OCI-LY1 (cell line): ENCODE data around the gene CACNG5.

ENCODE experiments used
- H2AFZ ChIP-seq: fragments of 200-600 bp; sonication (generic), shearing (Covaris generic); 2 replicates; pipeline ENCODE4 v1.6.0; 2014; ENCODE audit warnings: antibody characterized with exemption, mild to moderate bottlenecking, low read length
- H3F3A ChIP-seq: fragments of 200-600 bp; sonication (generic), shearing (Covaris generic); 2 replicates; pipeline ENCODE4 v1.6.0; 2014; ENCODE audit warnings: mild to moderate bottlenecking, antibody characterized with exemption, low read length, moderate library complexity; ENCODE audit not compliant: insufficient read depth
- H3K27ac ChIP-seq: fragments of 200-600 bp; sonication (generic); 2 replicates; pipeline ENCODE4 v1.5.1; 2014; ENCODE audit warnings: low read length, mixed run types, mild to moderate bottlenecking, low read depth; ENCODE audit not compliant: poor library complexity, severe bottlenecking
- H3K27me3 ChIP-seq: fragments of 200-600 bp; sonication (generic); 2 replicates; pipeline ENCODE4 v1.6.0; 2014; ENCODE audit warnings: antibody characterized with exemption, mild to moderate bottlenecking, low read length, moderate library complexity; ENCODE audit not compliant: insufficient read depth
- H3K36me3 ChIP-seq: fragments of 200-600 bp; sonication (generic); 2 replicates; pipeline ENCODE4 v1.6.1; 2014; ENCODE audit warnings: mild to moderate bottlenecking, antibody characterized with exemption, low read length, moderate library complexity, mixed read lengths; ENCODE audit not compliant: insufficient read depth
- H3K4me1 ChIP-seq: fragments of 200-600 bp; sonication (generic); 2 replicates; pipeline ENCODE4 v1.5.1; 2014; ENCODE audit warnings: mild to moderate bottlenecking, low read length, moderate library complexity; ENCODE audit not compliant: insufficient read depth, severe bottlenecking
- H3K4me2 ChIP-seq: fragments of 200-600 bp; sonication (generic), shearing (Covaris generic); 2 replicates; pipeline ENCODE4 v1.6.1; 2014; ENCODE audit warnings: low read length
- H3K4me3 ChIP-seq: fragments of 200-600 bp; sonication (generic); 2 replicates; pipeline ENCODE4 v1.5.1; 2014; ENCODE audit warnings: low read length, low read depth, mild to moderate bottlenecking, mixed read lengths; ENCODE audit not compliant: poor library complexity, severe bottlenecking
- H3K79me2 ChIP-seq: fragments of 200-600 bp; shearing (Covaris generic); 2 replicates; pipeline ENCODE4 v1.6.1; 2016; ENCODE audit warnings: mixed run types, low read length, mixed read lengths; ENCODE audit not compliant: insufficient read depth
- H3K9ac ChIP-seq: fragments of 200-600 bp; sonication (generic), shearing (Covaris generic); 2 replicates; pipeline ENCODE4 v1.6.1; 2014; ENCODE audit warnings: mild to moderate bottlenecking, low read length, mixed read lengths
- H3K9me2 ChIP-seq: fragments of 200-600 bp; sonication (generic), shearing (Covaris generic); 2 replicates; pipeline ENCODE4 v1.6.1; 2014; ENCODE audit warnings: low read depth, mild to moderate bottlenecking, low read length, mixed read lengths
- H3K9me3 ChIP-seq: fragments of 200-600 bp; shearing (Covaris generic); 2 replicates; pipeline ENCODE4 v1.6.1; 2014; ENCODE audit warnings: low read length, mixed read lengths
- H4K20me1 ChIP-seq: fragments of 200-600 bp; sonication (generic), shearing (Covaris generic); 2 replicates; pipeline ENCODE4 v1.6.0; 2016; ENCODE audit warnings: mild to moderate bottlenecking, low read length; ENCODE audit not compliant: insufficient read depth
- CTCF ChIP-seq: fragments of 200-600 bp; sonication (generic), shearing (Covaris generic); IDR thresholded peaks from 2 replicates; pipeline ENCODE4 v1.5.1; 2017; ENCODE audit warnings: mild to moderate bottlenecking, antibody characterized with exemption, low read length, moderate library complexity, mixed read lengths
- EZH2 ChIP-seq: fragments of 200-600 bp; sonication (generic), shearing (Covaris generic); IDR thresholded peaks from 2 replicates; pipeline ENCODE4 v1.8.0; 2017; ENCODE audit warnings: borderline replicate concordance, mixed run types, mild to moderate bottlenecking, antibody characterized with exemption, low read length, moderate library complexity, mixed read lengths

CACNG5 gene

GRCh38 chr17:66932311-66932710 lies 97.4 kb downstream of the CACNG5 start:
- Histone ChIP-seq H3K4me1 (no peaks in the 10 kb centered on the region), H3K9me3 (no peaks in the 10 kb centered on the region), H3K9ac (no peak overlapping the region), H2AFZ (no peak overlapping the region), H3K9me2 (no peaks in the 10 kb centered on the region), H3K36me3 (no peaks in the 10 kb centered on the region; the same call in 1 of the 2 replicates), H3K27ac (no peak overlapping the region), H3K4me2 (no peak overlapping the region), H4K20me1 (no peaks in the 10 kb centered on the region), H3K79me2 (no peaks in the 10 kb centered on the region), H3K4me3 (no peak overlapping the region), H3K27me3 (no peaks in the 10 kb centered on the region; the same call in 1 of the 2 replicates), H3F3A (no peaks in the 10 kb centered on the region)
- TF ChIP-seq CTCF (no peak), EZH2 (no peak)

GRCh38 chr17:66934040-66934439 lies 99.1 kb downstream of the CACNG5 start:
- no peak overlapping the region for H3K27ac ChIP-seq
- H3K79me2 ChIP-seq, result no peaks in the 10 kb centered on the region
- H3F3A ChIP-seq, result no peaks in the 10 kb centered on the region
- H3K4me3 ChIP-seq, result no peak overlapping the region
- H3K27me3 ChIP-seq, result no peaks in the 10 kb centered on the region; the same call in 1 of the 2 replicates
- H3K9me2 ChIP-seq, result no peaks in the 10 kb centered on the region
- no peaks in the 10 kb centered on the region for H3K4me1 ChIP-seq
- no peaks in the 10 kb centered on the region; the same call in 1 of the 2 replicates for H3K36me3 ChIP-seq
- H3K4me2 ChIP-seq, result no peak overlapping the region
- H4K20me1 ChIP-seq, result no peaks in the 10 kb centered on the region
- no peaks in the 10 kb centered on the region for H3K9me3 ChIP-seq
- H2AFZ ChIP-seq, result no peak overlapping the region
- TF ChIP-seq CTCF (no peak), EZH2 (no peak)
- H3K9ac ChIP-seq, result no peak overlapping the region
